ENCODE results near the gene PSMB7.

Gene PSMB7

DNA sequence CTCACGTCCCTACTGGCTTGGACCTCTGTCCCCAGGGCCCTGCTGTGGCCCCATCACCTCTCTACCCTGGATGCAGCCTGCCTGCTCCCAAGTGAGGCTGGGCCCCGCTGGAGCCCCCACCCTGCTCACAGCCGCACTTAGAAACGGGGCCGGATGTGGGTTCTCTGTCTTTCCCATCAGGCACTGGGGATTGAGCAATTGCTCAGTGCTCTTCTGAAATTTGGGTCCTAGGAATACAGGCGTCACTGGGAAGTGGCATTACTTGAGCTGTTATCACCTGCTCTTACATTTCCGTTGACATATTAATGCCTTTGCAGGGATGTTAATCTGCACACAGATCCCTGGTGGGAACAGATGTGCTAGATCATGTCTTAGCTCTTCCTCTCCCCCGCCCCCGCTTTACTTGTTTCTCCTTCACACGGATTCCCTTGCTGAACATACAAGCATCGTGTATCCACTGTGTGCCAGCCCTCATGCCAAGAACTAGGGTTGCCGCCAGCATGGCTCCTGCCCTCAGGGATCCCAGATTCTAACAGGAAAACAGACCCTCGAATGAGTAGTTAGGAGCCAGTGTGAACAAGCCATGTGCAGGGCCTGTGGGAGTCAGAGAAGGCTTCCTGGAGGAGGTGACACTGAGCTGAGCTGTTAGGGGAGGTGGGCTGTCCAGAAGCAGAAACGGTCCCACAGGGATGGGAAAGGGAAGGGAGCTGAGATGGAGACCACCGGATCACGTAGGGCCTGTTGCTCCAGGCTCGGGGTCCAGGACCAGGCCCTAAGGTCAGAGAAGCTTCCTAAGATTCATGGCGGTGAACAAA, 92.4 kb downstream of the PSMB7 start:
- Histone ChIP-seq H3F3A (ENCODE audit: low read depth) (no peaks in the 10 kb centered on the region), H3K79me2 (ENCODE audit: insufficient read depth, low read length) (no peaks in the 10 kb centered on the region), H3K4me3 (ENCODE audit: low read length, poor library complexity, severe bottlenecking) (no peak overlapping the region), H3K9me3 (ENCODE audit: insufficient read depth, low read depth, low read length) (no peaks in the 10 kb centered on the region), H4K20me1 (ENCODE audit: insufficient read depth, low read length, poor library complexity, severe bottlenecking) (no peaks in the 10 kb centered on the region), H3K9ac (ENCODE audit: low read depth, low read length, poor library complexity, severe bottlenecking) (peak overlapping the region; percentile 52), H2AFZ (ENCODE audit: low read length) (no peak overlapping the region), H3K27me3 (ENCODE audit: insufficient read depth, low read length, poor library complexity, severe bottlenecking) (no peaks in the 10 kb centered on the region), H3K4me1 (ENCODE audit: insufficient read depth, low read length, poor library complexity, severe bottlenecking) (peaks cover 23% of the 10 kb centered on the region), H3K36me3 (ENCODE audit: insufficient read depth, low read length) (no peaks in the 10 kb centered on the region), H3K4me2 (ENCODE audit: low read depth, low read length, poor library complexity, severe bottlenecking) (peak overlapping the region; percentile 53), H3K9me2 (replicated peaks; ENCODE audit: low read depth, low read length) (no peaks in the 10 kb centered on the region)
- TF ChIP-seq, protein P1, sequence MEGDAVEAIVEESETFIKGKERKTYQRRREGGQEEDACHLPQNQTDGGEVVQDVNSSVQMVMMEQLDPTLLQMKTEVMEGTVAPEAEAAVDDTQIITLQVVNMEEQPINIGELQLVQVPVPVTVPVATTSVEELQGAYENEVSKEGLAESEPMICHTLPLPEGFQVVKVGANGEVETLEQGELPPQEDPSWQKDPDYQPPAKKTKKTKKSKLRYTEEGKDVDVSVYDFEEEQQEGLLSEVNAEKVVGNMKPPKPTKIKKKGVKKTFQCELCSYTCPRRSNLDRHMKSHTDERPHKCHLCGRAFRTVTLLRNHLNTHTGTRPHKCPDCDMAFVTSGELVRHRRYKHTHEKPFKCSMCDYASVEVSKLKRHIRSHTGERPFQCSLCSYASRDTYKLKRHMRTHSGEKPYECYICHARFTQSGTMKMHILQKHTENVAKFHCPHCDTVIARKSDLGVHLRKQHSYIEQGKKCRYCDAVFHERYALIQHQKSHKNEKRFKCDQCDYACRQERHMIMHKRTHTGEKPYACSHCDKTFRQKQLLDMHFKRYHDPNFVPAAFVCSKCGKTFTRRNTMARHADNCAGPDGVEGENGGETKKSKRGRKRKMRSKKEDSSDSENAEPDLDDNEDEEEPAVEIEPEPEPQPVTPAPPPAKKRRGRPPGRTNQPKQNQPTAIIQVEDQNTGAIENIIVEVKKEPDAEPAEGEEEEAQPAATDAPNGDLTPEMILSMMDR (conservative IDR thresholded peaks at IDR 0.05; ENCODE audit: low read length): no peak
- no peak for TF ChIP-seq EZH2phosphoT487 (IDR thresholded peaks at IDR 0.05; ENCODE audit: borderline replicate concordance)

DNA sequence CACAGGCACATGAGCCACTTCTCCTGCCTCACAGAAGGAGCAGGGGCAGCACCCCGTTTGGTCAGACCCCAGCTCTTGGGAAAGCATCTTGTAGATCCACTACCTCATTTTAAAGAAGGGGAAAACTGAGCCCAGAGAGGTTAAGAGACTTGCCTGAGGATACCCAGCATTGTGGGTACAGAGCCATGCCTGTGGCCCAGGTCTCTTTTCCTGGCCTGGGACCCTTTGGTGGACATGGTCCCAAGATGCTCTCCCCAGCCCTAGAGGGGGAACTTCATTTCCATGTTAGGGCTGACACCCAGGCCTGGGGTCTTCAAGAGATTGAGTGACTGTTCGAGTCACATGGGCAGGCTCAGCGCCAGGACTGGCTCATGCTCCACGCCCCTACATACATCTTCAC, 93.3 kb downstream of the PSMB7 start:
- peaks cover 23% of the 10 kb centered on the region for H3K4me1 ChIP-seq (ENCODE audit: insufficient read depth, low read length, poor library complexity, severe bottlenecking)
- H3K9ac ChIP-seq (ENCODE audit: low read depth, low read length, poor library complexity, severe bottlenecking): no peak overlapping the region
- TF ChIP-seq, protein P1 (conservative IDR thresholded peaks at IDR 0.05; ENCODE audit: low read length): no peak
- no peak for TF ChIP-seq EZH2phosphoT487 (IDR thresholded peaks at IDR 0.05; ENCODE audit: borderline replicate concordance)
- no peaks in the 10 kb centered on the region for H3K79me2 ChIP-seq (ENCODE audit: insufficient read depth, low read length)
- no peaks in the 10 kb centered on the region for H3K9me3 ChIP-seq (ENCODE audit: insufficient read depth, low read depth, low read length)
- no peak overlapping the region for H2AFZ ChIP-seq (ENCODE audit: low read length)
- H3F3A ChIP-seq (ENCODE audit: low read depth): no peaks in the 10 kb centered on the region
- H3K27me3 ChIP-seq (ENCODE audit: insufficient read depth, low read length, poor library complexity, severe bottlenecking): no peaks in the 10 kb centered on the region
- H3K4me3 ChIP-seq (ENCODE audit: low read length, poor library complexity, severe bottlenecking): no peak overlapping the region
- H3K4me2 ChIP-seq (ENCODE audit: low read depth, low read length, poor library complexity, severe bottlenecking): no peak overlapping the region
- no peaks in the 10 kb centered on the region for H3K9me2 ChIP-seq (replicated peaks; ENCODE audit: low read depth, low read length)
- no peaks in the 10 kb centered on the region for H4K20me1 ChIP-seq (ENCODE audit: insufficient read depth, low read length, poor library complexity, severe bottlenecking)
- no peaks in the 10 kb centered on the region for H3K36me3 ChIP-seq (ENCODE audit: insufficient read depth, low read length)

DNA sequence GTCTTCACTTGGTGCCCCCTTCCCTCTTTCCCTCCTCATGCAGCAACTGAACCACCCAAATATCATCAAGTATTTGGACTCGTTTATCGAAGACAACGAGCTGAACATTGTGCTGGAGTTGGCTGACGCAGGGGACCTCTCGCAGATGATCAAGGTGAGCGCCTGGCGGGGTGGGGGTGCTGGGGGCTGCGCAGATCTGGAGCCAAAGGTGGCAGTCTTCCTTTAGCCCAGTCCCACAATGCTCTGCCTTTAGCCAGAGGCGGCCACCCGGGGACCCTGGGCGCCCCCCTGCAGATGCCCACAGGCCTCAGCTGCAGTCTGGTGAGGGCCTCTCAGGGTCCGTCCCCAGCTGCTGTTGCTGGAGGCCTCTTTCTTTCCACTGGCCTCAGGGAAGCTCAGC, 93.8 kb downstream of the PSMB7 start:
- Histone ChIP-seq H3K4me2 (ENCODE audit: low read depth, low read length, poor library complexity, severe bottlenecking) (no peak overlapping the region), H3K4me3 (ENCODE audit: low read length, poor library complexity, severe bottlenecking) (no peak overlapping the region), H3K9me2 (replicated peaks; ENCODE audit: low read depth, low read length) (no peaks in the 10 kb centered on the region), H4K20me1 (ENCODE audit: insufficient read depth, low read length, poor library complexity, severe bottlenecking) (no peaks in the 10 kb centered on the region), H3K36me3 (ENCODE audit: insufficient read depth, low read length) (no peaks in the 10 kb centered on the region), H3F3A (ENCODE audit: low read depth) (no peaks in the 10 kb centered on the region), H3K27me3 (ENCODE audit: insufficient read depth, low read length, poor library complexity, severe bottlenecking) (no peaks in the 10 kb centered on the region), H3K9ac (ENCODE audit: low read depth, low read length, poor library complexity, severe bottlenecking) (no peak overlapping the region), H3K4me1 (ENCODE audit: insufficient read depth, low read length, poor library complexity, severe bottlenecking) (peaks cover 23% of the 10 kb centered on the region), H2AFZ (ENCODE audit: low read length) (no peak overlapping the region), H3K9me3 (ENCODE audit: insufficient read depth, low read depth, low read length) (no peaks in the 10 kb centered on the region), H3K79me2 (ENCODE audit: insufficient read depth, low read length) (no peaks in the 10 kb centered on the region)
- no peak for TF ChIP-seq EZH2phosphoT487 (IDR thresholded peaks at IDR 0.05; ENCODE audit: borderline replicate concordance)
- TF ChIP-seq, protein P1 (conservative IDR thresholded peaks at IDR 0.05; ENCODE audit: low read length): no peak
